HG02840 (cell line): Measurements from ENCODE around the gene DKK2.
"Not testable (repeated sequence)": the region's sequence is repeated elsewhere in the genome, so short reads cannot be mapped to it uniquely, and the experiment has no call there.

Experiments
- ATAC-seq: cut with Tn5 transposase; IDR thresholded peaks from one replicate; pipeline ENCODE4 v1.9.1; 2021; ENCODE audit warnings: mild to moderate bottlenecking, moderate library complexity, moderate number of reproducible peaks; ENCODE audit not compliant: unreplicated experiment, low FRiP score

The DKK2 gene

DNA sequence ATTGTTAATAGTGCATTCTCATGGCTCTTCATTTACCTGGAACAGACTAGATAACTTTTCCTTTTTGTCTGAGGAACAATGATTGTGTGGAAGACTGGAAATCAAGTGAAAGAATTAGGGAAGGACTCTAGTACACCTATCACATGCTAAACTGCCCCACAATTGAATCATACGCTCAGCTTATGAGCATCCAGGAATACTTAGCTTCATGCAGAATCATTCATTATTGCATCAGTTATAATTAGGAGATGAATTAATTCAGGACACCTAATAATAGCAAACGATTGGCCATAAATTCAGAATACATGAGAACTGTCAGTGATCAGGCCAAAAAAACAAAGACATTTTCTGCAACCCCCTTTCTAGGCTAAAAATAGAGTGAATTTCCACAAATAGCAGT lies 106.9 kb downstream of the DKK2 start:
- ATAC-seq, result no peak

GRCh38 chr4:106914223-106914622 lies 121.9 kb downstream of the DKK2 start:
- ATAC-seq, result no peak

GRCh38 chr4:106909486-106910188 lies 126.5 kb downstream of the DKK2 start:
- no peak for ATAC-seq

DNA sequence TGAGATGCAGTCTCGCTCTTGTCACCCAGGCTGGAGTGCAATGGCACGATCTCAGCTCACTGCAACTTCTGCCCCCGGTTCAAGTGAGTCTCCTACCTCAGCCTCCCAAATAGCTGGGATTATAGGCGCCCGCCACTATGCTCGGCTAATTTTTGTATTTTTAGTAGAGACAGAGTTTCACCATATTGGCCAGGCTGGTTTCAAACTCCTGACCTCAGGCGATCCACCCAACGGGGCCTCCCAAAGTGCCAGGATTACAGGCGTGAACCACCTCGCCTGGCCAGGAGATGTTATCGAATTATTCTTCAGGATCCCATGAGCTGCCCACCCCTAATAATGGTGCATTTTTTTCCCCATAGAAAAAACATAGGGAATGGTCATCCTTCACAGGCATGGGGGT lies 128.1 kb downstream of the DKK2 start:
- ATAC-seq, result not testable (repeated sequence)

GRCh38 chr4:106907216-106907615 lies 128.9 kb downstream of the DKK2 start:
- no peak for ATAC-seq

DNA sequence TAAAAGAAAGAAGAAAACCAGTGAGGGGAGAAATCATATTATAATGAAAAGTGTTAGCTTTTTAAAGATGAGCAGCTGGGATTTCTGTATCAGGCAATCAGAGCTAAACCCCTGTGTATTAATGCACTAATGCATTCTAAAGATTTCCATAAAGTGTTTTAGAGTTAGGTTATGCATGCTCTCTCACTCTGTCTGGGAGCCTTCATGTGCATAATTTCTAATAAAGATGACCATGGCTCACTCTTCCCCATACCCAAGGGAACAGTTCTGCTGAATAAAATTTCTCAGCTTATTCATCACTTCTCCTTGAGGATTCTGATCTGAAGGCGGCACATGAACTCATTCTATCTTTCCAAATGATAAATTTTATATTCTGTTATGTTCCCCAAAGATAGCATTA lies 129.4 kb downstream of the DKK2 start:
- no peak for ATAC-seq

DNA sequence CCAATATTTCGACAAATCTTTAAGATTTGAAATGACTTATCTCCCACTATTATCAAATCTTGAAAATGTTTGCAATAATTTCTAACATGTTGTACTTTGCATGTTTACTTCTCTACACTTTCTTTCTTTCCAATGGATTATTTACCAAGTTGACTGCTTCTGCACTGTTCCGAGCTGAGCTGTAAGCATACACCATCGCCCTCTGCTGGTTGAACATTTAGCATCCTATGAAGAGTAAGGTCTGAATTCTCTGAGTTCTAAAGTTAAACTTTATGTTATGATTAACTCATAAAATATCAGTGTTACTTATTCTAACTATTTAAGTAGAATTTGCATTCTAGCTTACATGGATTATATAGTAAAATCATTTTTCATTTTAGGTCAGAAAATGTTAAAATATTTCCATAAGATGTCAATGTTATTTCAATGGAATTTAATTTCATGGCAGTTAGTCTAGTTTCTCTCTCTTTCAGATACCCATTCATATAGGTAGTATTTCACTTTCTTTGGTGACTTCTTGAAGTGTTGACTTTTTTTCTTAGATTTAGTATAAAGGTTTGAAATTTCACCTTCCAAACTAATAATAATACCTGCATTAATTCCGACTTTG lies 137.4 kb downstream of the DKK2 start:
- no peak for ATAC-seq

- no peak for ATAC-seq
Measured at GRCh38 chr4:106893903-106894302, 142.2 kb downstream of the DKK2 start.

DNA sequence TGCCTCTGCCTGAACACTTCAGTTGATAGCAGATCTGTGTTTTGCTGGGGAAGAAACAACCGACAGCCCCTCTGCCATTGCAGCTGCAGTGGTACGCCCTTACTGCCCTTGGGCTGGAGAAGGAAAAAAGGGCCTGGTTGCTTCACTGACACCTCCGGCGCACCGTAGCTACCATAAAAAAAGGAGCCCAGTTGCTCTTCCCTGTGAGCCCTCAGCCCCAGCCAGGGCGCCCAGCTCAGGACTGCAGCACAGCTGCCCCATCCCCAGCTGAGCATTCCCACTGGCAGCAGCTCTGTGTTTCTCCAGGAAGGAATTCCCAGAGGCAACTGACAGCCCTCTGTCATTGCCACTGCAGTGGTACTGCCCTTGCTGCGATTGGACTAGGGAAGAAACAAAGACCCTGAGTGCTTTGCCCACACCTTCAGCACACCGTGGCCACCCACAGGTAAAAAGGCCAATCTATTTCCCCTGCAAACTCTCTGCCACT lies 142.7 kb downstream of the DKK2 start:
- ATAC-seq, result no peak

DNA sequence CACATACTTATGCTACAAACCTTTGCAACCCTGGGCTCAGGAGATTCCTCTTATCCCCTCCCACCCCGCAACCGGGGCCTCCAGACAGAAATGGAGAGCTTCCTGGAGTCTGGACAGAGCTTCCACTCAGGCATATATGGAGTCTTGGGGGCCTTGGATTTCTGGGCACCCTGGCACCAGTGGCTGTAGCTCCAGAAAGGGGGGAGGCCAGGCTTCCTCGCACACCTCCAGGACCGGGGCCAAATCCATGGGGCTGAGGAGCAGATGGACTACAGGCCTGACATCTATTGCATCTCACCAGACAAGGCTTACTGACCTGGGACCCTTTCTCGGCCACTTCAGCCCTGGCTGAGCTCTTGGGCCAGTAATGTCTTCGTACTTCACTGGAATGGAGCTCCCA lies 143.3 kb downstream of the DKK2 start:
- ATAC-seq, result no peak

DNA sequence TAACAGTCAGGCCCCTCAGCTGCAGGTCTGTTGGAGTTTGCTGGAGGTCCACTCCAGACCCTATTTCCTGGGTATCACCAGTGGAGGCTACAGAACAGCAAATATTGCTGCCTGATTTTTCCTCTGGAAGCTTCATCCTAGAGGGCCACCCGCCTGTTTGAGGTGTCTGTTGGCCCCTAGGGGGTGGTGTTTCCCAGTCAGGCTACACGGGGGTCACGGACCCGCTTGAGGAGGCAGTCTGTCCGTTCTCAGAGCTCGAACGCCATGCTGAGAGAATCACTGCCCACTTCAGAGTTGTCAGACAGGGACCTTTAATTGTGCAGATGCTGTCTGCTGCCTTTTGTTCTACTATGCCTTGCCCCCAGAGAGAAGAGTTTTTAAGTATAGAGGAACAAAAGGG lies 160.8 kb downstream of the DKK2 start:
- ATAC-seq, result no peak
